ENCODE data around the gene CBL. TPM values are rescaled to one million over a fixed set of nuclear protein-coding genes. Genes with fewer than 3 reads are reported as not detected.
A peak's percentile ranks its signal among the peaks of the same experiment; 100 is the strongest.

The CBL gene
- total RNA-seq, 1 experiment from 2014 or later = 56.4 TPM

DNA sequence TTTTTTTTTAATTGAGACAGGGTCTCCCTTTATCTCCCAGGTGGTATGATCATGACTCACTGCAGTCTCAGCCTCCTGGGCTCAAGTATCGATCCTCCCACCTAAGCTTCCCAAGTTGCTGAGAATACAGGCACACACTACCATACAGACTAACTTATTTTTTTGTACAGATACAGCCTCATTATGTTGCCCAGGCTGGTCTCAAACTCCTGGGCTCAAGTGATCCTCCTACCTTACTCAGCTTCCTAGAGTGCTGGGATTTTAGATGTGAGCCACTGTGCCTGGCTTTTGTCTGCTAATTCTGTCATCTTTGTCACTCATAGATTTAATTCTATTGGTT lies 43.5 kb downstream of the CBL start:
- H3K27ac Mint-ChIP-seq = peak overlapping the region in 2 of 3 experiments; percentile 45 to 87; a peak in 2 of 7 replicates
- H3K79me2 ChIP-seq (ENCODE audit: insufficient read depth, low read length) = no peaks in the 10 kb centered on the region

More for the DNA sequence above, 43.5 kb downstream of the CBL start:
- no peaks in the 10 kb centered on the region for H4K20me1 ChIP-seq (ENCODE audit: control insufficient read depth, insufficient read depth, insufficient read length)
- no peak overlapping the region for H3K18ac ChIP-seq (ENCODE audit: insufficient read length, low read depth, low read length)
- no peaks in the 10 kb centered on the region for H3K79me1 ChIP-seq (ENCODE audit: insufficient read depth, low read depth, low read length, poor library complexity, severe bottlenecking)
- TF ChIP-seq, protein P1, sequence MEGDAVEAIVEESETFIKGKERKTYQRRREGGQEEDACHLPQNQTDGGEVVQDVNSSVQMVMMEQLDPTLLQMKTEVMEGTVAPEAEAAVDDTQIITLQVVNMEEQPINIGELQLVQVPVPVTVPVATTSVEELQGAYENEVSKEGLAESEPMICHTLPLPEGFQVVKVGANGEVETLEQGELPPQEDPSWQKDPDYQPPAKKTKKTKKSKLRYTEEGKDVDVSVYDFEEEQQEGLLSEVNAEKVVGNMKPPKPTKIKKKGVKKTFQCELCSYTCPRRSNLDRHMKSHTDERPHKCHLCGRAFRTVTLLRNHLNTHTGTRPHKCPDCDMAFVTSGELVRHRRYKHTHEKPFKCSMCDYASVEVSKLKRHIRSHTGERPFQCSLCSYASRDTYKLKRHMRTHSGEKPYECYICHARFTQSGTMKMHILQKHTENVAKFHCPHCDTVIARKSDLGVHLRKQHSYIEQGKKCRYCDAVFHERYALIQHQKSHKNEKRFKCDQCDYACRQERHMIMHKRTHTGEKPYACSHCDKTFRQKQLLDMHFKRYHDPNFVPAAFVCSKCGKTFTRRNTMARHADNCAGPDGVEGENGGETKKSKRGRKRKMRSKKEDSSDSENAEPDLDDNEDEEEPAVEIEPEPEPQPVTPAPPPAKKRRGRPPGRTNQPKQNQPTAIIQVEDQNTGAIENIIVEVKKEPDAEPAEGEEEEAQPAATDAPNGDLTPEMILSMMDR (conservative IDR thresholded peaks at IDR 0.05) = no peak
- no peak overlapping the region for H2BK15ac ChIP-seq (ENCODE audit: low read depth, low read length)
- H2BK5ac ChIP-seq (ENCODE audit: insufficient read length, low read length) = no peak overlapping the region
- DNase-seq = no peak
- no peaks in the 10 kb centered on the region for H3K23me2 ChIP-seq (ENCODE audit: insufficient read length, low read depth, low read length, poor library complexity, severe bottlenecking)
- H3K4ac ChIP-seq (ENCODE audit: low read depth, low read length) = no peak overlapping the region
- H3K27me3 ChIP-seq (ENCODE audit: insufficient read depth, low read length) = no peaks in the 10 kb centered on the region
- H2AK5ac ChIP-seq (ENCODE audit: insufficient read length, low read length) = no peak overlapping the region
- Mint-ChIP-seq H3K27me3 (ENCODE audit: low read depth) (no peaks in the 10 kb centered on the region), H3K36me3 (ENCODE audit: insufficient read depth in 1 of 3, low read depth in 3 of 3) (peaks cover 19 to 46% (median 24%) of the 10 kb centered on the region in 3 experiments; a peak in 6 of 7 replicates), H3K4me1 (no peaks in the 10 kb centered on the region), H3K4me3 (no peak overlapping the region), H3K9me3 (no peaks in the 10 kb centered on the region)
- H3K9ac ChIP-seq (ENCODE audit: extremely low read depth, insufficient read length, low read length) = no peak overlapping the region
- no peak overlapping the region for H4K8ac ChIP-seq (replicated peaks; ENCODE audit: insufficient read length, low read depth, low read length)
- H3K23ac ChIP-seq (ENCODE audit: insufficient read length, low read depth, low read length) = no peak overlapping the region
- H2BK120ac ChIP-seq (ENCODE audit: low read depth, low read length, poor library complexity, severe bottlenecking) = no peak overlapping the region
- no peaks in the 10 kb centered on the region for H3K9me3 ChIP-seq (ENCODE audit: control insufficient read depth, low read depth, low read length)
- H4K5ac ChIP-seq (ENCODE audit: insufficient read length, low read depth, low read length) = no peak overlapping the region
- H2BK20ac ChIP-seq (ENCODE audit: low read depth, low read length, poor library complexity, severe bottlenecking) = no peak overlapping the region
- H3T11ph ChIP-seq (ENCODE audit: low read length) = no peak overlapping the region
- H2AFZ ChIP-seq (ENCODE audit: low read length) = no peak overlapping the region
- H3K4me2 ChIP-seq (ENCODE audit: insufficient read depth, insufficient read length, low read length) = no peak overlapping the region
- H3K14ac ChIP-seq (ENCODE audit: insufficient read depth, low read length) = no peak overlapping the region
- no CpG with 5 or more reads among the region's 1 CpG for WGBS (ENCODE audit: extremely low coverage, insufficient read length, low lambda C conversion rate)
- H3K4me1 ChIP-seq (ENCODE audit: insufficient read depth, low read length) = no peaks in the 10 kb centered on the region
- no peak overlapping the region for H3K27ac ChIP-seq (ENCODE audit: insufficient read length, low read depth, low read length)
- no peak overlapping the region for H3K56ac ChIP-seq (ENCODE audit: insufficient read length, low read depth, low read length)
- no peak overlapping the region for H4K91ac ChIP-seq (ENCODE audit: insufficient read length, low read depth, low read length)
- no peak overlapping the region for H2BK12ac ChIP-seq (ENCODE audit: insufficient read length, low read depth, low read length)

All from H9 (cell line).